AG10803 (cell line): Measurements from ENCODE around the gene AVL9.
"Not testable (repeated sequence)": the region's sequence is repeated elsewhere in the genome, so short reads cannot be mapped to it uniquely, and the experiment has no call there.

Experiments used
- DNase-seq: peaks from one replicate; pipeline ENCODE4 v3.0.0; 2010; ENCODE audit warnings: low read depth
- H3K4me3 ChIP-seq: 2 replicates; pipeline ENCODE4 v1.5.1; 2011; ENCODE audit warnings: mild to moderate bottlenecking, low read length, control low read depth
- TF ChIP-seq, protein P1 (sequence below): conservative IDR thresholded peaks from 2 replicates; pipeline ENCODE4 v1.5.1; 2011; ENCODE audit warnings: mild to moderate bottlenecking, low read length, control low read depth, inconsistent platforms

The AVL9 gene

DNA sequence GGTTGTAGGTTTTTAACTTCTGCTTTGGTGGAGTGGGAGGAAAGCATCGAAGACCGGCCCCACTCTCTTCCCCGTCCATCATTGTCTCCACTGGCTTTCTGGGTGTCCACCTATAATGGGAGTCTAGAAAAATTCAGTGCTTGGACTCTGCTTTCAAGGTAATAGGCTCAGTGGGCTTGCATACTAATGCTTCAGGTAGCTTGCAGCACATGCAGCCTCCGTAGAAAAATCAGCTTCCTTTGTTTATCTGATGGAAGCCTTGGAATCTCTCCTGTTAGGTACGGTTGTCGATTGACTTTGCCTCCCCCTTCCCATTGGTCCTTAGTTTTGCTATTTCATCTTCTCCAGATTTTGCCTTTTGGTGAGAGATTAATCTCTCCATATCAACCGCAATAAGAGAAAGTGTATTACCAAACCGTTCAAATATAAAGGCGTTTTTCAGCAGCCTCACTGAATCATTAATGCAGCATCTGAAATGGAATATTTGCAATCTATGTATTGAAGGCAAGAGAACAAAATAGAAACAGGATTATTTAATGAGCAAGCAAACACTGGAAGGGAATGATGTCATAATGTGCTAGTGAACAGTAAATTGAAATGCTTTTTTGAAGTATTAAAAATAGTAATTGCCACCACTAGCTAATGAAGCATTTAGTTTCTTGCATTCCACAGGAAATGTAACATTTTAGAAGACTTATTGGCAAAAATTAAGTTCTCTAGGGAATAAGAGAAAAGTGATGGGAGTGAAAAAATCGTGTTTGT, 944 bp downstream of the AVL9 start:
- TF ChIP-seq, protein P1, sequence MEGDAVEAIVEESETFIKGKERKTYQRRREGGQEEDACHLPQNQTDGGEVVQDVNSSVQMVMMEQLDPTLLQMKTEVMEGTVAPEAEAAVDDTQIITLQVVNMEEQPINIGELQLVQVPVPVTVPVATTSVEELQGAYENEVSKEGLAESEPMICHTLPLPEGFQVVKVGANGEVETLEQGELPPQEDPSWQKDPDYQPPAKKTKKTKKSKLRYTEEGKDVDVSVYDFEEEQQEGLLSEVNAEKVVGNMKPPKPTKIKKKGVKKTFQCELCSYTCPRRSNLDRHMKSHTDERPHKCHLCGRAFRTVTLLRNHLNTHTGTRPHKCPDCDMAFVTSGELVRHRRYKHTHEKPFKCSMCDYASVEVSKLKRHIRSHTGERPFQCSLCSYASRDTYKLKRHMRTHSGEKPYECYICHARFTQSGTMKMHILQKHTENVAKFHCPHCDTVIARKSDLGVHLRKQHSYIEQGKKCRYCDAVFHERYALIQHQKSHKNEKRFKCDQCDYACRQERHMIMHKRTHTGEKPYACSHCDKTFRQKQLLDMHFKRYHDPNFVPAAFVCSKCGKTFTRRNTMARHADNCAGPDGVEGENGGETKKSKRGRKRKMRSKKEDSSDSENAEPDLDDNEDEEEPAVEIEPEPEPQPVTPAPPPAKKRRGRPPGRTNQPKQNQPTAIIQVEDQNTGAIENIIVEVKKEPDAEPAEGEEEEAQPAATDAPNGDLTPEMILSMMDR: no peak
- peak overlapping the region; percentile 90 for H3K4me3 ChIP-seq
- peak; percentile 38 for DNase-seq

DNA sequence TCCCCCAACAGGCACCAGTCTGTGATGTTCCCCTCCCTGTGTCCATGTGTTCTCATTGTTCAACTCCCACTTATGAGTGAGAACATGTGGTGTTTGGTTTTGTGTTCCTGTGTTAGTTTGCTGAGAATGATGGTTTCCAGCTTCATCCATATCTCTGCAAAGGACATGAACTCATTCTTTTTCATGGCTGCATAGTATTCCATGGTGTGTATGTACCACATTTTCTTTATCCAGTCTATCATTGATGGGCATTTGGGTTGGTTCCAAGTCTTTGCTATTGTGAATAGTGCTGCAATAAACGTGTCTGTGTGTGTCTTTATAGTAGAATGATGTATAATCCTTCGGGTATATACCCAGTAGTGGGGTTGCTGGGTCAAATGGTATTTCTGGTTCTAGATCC, 4.5 kb downstream of the AVL9 start:
- DNase-seq: not testable (repeated sequence)

DNA sequence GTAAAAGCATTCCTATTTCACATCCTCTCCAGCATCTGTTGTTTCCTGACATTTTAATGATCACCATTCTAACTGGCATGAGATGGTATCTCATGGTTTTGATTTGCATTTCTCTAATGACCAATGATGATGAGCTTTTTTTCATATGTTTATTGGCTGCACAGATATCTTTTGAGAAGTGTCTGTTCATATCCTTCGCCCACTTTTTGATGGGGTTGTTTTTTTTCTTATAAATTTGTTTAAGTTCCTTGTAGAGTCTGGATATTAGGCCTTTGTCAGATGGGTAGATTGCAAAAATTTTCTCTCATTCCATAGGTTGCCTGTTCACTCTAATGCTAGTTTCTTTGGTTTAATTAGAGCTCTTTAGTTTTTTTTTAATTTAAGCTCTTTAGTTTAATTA, 4.9 kb downstream of the AVL9 start:
- not testable (repeated sequence) for H3K4me3 ChIP-seq, DNase-seq

More for the DNA sequence above, 4.5 kb downstream of the AVL9 start:
- H3K4me3 ChIP-seq: not testable (repeated sequence)

DNA sequence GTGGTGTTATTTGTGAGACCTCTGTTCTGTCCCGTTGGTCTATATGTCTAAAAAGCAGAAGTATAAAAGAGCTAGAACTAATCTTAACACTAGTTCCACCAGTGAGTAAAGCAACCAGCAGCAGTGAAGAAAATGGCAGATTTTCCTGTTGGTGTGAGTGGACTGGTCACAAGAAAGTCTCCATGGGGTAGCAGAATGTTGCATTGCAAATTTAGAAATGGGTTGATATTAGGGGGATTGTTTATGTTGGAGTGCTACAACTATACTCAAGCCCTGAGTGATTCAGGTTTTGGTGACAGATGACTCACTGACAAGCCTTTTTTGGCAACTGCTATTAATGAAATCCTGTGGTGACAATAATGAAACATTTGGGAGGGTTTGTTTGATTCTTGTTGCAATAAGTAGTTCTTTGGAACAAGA, 5.6 kb downstream of the AVL9 start:
- H3K4me3 ChIP-seq: no peak overlapping the region
- peak; percentile 74 for DNase-seq
- TF ChIP-seq, protein P1: no peak

DNA sequence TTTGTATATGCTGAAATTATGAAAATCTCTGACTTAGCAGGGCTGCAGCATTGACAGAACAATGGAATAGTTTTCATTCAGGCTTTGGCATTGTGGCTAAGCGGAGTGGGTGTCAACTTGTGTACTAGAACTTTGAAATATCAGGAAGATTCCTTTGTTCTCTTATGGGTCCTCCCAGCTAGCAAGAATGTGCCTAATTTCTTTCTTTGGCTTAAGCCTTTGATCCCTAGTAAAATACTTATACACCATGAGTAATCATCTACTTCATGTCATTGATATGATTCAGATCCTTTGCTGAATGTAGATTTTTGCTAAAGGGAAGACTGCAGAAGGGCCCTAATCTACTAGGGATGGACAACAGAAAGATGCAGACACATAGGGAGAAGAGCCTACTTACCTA, 6.2 kb downstream of the AVL9 start:
- DNase-seq: peak; percentile 55
- TF ChIP-seq, protein P1: no peak
- H3K4me3 ChIP-seq: no peak overlapping the region

DNA sequence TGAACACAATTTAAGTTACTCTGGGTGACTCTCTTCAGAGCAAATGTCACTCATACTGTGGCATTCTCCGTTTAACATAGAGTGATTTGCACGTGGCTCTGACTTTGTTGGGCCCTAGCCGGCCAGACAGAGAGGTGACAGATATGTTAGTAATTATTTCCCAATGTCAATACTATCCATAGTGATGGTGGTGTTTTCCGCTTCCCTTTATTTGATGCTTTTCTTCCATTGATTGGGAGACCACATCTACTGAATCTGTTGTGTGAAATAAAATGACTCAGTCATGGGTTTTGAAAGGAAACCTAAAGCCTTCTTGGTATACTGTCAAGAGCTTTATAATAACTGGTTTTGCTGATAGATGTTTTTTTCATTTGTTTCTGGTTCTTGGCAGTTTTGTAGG, 7.4 kb downstream of the AVL9 start:
- DNase-seq: no peak
- no peak overlapping the region for H3K4me3 ChIP-seq
- TF ChIP-seq, protein P1: no peak

DNA sequence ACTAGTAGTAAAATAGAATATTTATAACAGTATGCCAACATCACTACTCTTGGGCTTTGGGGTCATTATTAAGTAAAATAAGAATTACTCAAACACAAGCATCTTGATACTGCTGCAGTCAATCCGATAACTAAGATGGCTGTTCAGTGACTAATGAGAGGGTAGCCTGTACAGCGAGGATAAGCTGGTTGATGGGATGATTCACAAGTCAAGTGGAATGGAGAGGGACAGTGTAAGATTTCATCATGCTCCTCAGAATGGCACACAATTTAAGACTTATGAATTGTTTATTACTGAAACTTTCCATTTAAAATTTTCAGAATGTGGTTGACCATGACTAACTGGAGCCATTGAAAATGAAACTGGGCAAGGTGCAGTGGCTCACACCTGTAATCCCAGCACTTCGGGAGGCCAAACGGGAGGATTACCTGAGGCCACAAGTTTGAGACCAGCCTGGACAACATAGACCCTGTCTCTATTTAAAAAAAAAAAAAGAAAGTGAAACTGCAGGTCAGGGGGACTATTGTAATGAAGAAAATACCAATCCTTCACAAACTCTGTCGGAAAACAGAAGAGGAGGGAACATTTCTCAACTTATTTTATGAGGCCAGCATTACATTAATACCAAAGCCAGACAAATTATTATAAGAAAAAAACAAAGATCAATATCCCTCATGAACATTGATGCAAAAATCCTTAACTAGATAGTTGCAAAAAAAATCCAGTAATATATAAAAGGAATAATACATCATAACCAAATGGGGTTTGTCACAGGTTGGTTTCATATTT, 11.2 kb downstream of the AVL9 start:
- TF ChIP-seq, protein P1: no peak
- peak overlapping the region; percentile 7 for H3K4me3 ChIP-seq
- DNase-seq: peak; percentile 87

DNA sequence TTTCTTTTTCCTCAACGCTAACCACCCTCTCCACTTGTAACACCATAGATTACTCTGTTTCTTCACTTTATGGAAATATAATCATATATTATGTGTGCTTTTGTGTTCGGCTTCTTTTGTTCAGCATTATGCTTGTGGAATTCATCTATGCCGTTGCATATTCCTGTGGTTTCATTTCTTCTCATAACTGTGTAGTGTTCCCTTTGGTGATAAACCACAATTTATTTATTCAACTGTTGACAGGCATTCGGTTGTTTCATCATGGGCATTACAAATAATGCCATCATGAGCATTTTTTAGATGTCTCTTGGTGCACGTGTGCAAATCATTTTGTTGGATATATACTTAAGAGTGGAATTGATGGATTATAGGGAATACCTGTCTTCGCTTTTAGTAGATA, 12.1 kb downstream of the AVL9 start:
- DNase-seq: peak; percentile 67
- no peak overlapping the region for H3K4me3 ChIP-seq
- TF ChIP-seq, protein P1: no peak
